ENCODE data around the gene OSTN. TPM values are rescaled to one million over a fixed set of nuclear protein-coding genes. Genes with fewer than 3 reads are reported as not detected.

Gene OSTN
- total and polyA plus RNA-seq, 2 donors (not counting 1 experiment from before 2014, with no cell fraction given) = not detected

DNA sequence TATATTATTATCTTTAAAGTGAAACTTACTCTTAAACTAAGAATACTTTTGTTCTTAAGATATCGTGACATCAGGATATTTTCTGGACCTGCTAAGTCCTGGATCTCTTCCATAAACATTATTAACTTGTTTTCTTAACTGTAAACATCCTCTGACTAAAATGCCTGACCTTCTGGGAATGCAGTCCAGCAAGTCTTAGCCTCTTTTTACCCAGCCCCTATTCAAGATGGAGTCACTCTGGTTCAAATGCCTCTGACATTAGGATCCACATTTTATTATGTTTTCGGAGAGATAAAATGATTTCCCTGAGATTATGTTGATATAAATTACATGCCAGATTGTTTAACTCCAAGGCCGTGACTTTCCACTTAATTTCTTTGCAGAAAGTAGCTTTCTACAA, 37.6 kb downstream of the OSTN start:
- ATAC-seq (ENCODE audit: low read depth) = no peak

DNA sequence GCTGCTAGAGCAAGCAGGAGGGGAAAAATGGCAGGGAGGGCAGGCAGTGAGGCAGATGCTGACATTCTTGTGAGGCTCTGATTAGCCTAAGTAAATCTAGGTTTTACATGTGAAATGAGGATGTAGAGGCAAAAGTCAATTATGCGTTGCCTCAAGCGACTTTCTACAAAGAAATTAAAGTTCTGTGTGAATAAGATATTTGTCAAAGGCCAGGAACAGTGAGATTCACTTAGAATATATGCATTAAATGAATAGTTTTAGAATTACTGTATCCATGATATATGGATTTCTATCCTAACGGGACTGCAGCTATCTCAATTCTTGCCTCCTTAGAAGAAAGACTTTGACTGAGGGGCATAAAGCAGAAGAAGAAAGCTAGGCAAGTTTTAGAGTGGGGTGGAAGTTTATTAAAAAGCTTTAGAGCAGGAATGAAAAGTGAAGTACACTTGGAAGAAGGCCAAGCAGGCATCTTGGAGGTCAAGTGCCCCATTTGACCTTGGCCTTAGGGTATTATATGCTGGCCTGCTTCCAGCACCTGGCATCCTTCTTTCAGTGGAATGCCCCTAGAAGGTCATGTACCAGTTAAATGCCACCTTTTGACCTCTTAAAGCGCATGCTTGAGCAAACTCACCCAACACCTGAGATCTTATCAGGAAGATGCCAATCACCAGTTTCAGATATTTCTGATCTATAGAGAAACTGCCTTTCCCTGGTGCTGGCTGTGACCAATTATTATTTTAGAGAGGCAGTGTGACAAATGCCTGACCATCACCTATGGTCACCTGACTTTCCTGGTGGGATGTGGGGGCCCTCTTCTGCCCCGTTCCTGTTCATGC, 38.2 kb downstream of the OSTN start:
- Histone ChIP-seq H3K27ac (ENCODE audit: low read length in 2 of 2) (no peak overlapping the region), H3K4me2 (replicated peaks; ENCODE audit: low read depth, low read length, poor library complexity, severe bottlenecking) (no peak overlapping the region), H3K4me3 (ENCODE audit: control extremely low read depth in 1 of 5, extremely low read depth in 1 of 5, insufficient read depth in 1 of 5, low read depth in 2 of 5, low read length in 4 of 5) (no peak overlapping the region), H2AFZ (ENCODE audit: insufficient read depth, low read depth, low read length, poor library complexity, severe bottlenecking) (no peak overlapping the region), H3K79me2 (ENCODE audit: control insufficient read depth, insufficient read depth, low read length) (no peaks in the 10 kb centered on the region), H3K4me1 (ENCODE audit: control insufficient read depth in 2 of 2, insufficient read depth in 2 of 2, low read length in 2 of 2) (peaks cover 0 to 16% of the 10 kb centered on the region in 2 donors), H3K9ac (ENCODE audit: low read length) (no peak overlapping the region), H4K20me1 (ENCODE audit: control insufficient read depth, insufficient read depth, low read length, poor library complexity, severe bottlenecking) (no peaks in the 10 kb centered on the region), H3K9me3 (ENCODE audit: control extremely low read depth in 1 of 3, control insufficient read depth in 2 of 3, insufficient read depth in 1 of 3, low read length in 2 of 3) (no peaks in the 10 kb centered on the region), H3K27me3 (replicated peaks in 1 of 4; ENCODE audit: control extremely low read depth in 1 of 4, control insufficient read depth in 3 of 4, insufficient read depth in 4 of 4, low read length in 3 of 4) (no peaks in the 10 kb centered on the region), H3K36me3 (replicated peaks in 1 of 2; ENCODE audit: control extremely low read depth in 1 of 2, control insufficient read depth in 1 of 2, extremely low read depth in 1 of 2, insufficient read depth in 2 of 2, low read length in 1 of 2) (no peaks in the 10 kb centered on the region)
- DNase-seq (no peak), ATAC-seq (ENCODE audit: low read depth) (no peak)
- TF ChIP-seq, protein P1, sequence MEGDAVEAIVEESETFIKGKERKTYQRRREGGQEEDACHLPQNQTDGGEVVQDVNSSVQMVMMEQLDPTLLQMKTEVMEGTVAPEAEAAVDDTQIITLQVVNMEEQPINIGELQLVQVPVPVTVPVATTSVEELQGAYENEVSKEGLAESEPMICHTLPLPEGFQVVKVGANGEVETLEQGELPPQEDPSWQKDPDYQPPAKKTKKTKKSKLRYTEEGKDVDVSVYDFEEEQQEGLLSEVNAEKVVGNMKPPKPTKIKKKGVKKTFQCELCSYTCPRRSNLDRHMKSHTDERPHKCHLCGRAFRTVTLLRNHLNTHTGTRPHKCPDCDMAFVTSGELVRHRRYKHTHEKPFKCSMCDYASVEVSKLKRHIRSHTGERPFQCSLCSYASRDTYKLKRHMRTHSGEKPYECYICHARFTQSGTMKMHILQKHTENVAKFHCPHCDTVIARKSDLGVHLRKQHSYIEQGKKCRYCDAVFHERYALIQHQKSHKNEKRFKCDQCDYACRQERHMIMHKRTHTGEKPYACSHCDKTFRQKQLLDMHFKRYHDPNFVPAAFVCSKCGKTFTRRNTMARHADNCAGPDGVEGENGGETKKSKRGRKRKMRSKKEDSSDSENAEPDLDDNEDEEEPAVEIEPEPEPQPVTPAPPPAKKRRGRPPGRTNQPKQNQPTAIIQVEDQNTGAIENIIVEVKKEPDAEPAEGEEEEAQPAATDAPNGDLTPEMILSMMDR (IDR thresholded peaks at IDR 0.05) = no peak
- no peak for TF ChIP-seq EZH2 (IDR thresholded peaks at IDR 0.05; ENCODE audit: borderline replicate concordance, insufficient read depth, low read depth, low read length, poor library complexity, severe bottlenecking)
- ChIA-PET CTCF (no interaction called here), POLR2A (no interaction called here)
- Mint-ChIP-seq H3K9me3 (ENCODE audit: insufficient read depth) (no peaks in the 10 kb centered on the region), H3K27me3 (no peaks in the 10 kb centered on the region), H3K4me1 (peaks cover 34% of the 10 kb centered on the region), H3K4me3 (no peak overlapping the region), H3K27ac (no peak overlapping the region)
- intact Hi-C loops (cut with micrococcal nuclease) = no loop called here
- 84% methylated on average over 2 of the region's 5 CpGs for WGBS (ENCODE audit: insufficient coverage)

More for the DNA sequence above, 37.6 kb downstream of the OSTN start:
- Histone ChIP-seq H2AFZ (ENCODE audit: insufficient read depth, low read depth, low read length, poor library complexity, severe bottlenecking) (no peak overlapping the region), H3K9me3 (ENCODE audit: control extremely low read depth in 1 of 3, control insufficient read depth in 2 of 3, insufficient read depth in 1 of 3, low read length in 2 of 3) (no peaks in the 10 kb centered on the region), H3K9ac (ENCODE audit: low read length) (no peak overlapping the region), H3K79me2 (ENCODE audit: control insufficient read depth, insufficient read depth, low read length) (no peaks in the 10 kb centered on the region), H3K27me3 (replicated peaks in 1 of 4; ENCODE audit: control extremely low read depth in 1 of 4, control insufficient read depth in 3 of 4, insufficient read depth in 4 of 4, low read length in 3 of 4) (no peaks in the 10 kb centered on the region), H3K4me2 (replicated peaks; ENCODE audit: low read depth, low read length, poor library complexity, severe bottlenecking) (no peak overlapping the region), H3K4me3 (ENCODE audit: control extremely low read depth in 1 of 5, extremely low read depth in 1 of 5, insufficient read depth in 1 of 5, low read depth in 2 of 5, low read length in 4 of 5) (no peak overlapping the region), H3K36me3 (replicated peaks in 1 of 2; ENCODE audit: control extremely low read depth in 1 of 2, control insufficient read depth in 1 of 2, extremely low read depth in 1 of 2, insufficient read depth in 2 of 2, low read length in 1 of 2) (no peaks in the 10 kb centered on the region), H3K4me1 (ENCODE audit: control insufficient read depth in 2 of 2, insufficient read depth in 2 of 2, low read length in 2 of 2) (peaks cover 0 to 16% of the 10 kb centered on the region in 2 donors), H3K27ac (ENCODE audit: low read length in 2 of 2) (no peak overlapping the region), H4K20me1 (ENCODE audit: control insufficient read depth, insufficient read depth, low read length, poor library complexity, severe bottlenecking) (no peaks in the 10 kb centered on the region)
- intact Hi-C loops (cut with micrococcal nuclease) = no loop called here
- WGBS (ENCODE audit: insufficient coverage) = no CpG with 5 or more reads among the region's 3 CpGs
- H3K4me1 Mint-ChIP-seq = peaks cover 34% of the 10 kb centered on the region
- TF ChIP-seq, protein P1 (IDR thresholded peaks at IDR 0.05) = no peak
- TF ChIP-seq EZH2 (IDR thresholded peaks at IDR 0.05; ENCODE audit: borderline replicate concordance, insufficient read depth, low read depth, low read length, poor library complexity, severe bottlenecking) = no peak
- no peak for DNase-seq
- no peak overlapping the region for H3K27ac Mint-ChIP-seq
- CTCF ChIA-PET = no interaction called here
- no peaks in the 10 kb centered on the region for H3K27me3 Mint-ChIP-seq
- H3K9me3 Mint-ChIP-seq (ENCODE audit: insufficient read depth) = no peaks in the 10 kb centered on the region
- POLR2A ChIA-PET = no interaction called here
- H3K4me3 Mint-ChIP-seq = no peak overlapping the region

Data from B cell (primary cell).